Ovary (tissue), 9 donors: Measurements from ENCODE around the gene EXOSC7. TPM values are rescaled to one million over a fixed set of nuclear protein-coding genes. Genes with fewer than 3 reads are reported as not detected.
"Not testable (repeated sequence)": the region's sequence is repeated elsewhere in the genome, so short reads cannot be mapped to it uniquely, and the experiment has no call there.

Experiments
- DNase-seq, 5 donors: peaks; one replicate each; pipeline ENCODE4 v3.0.0-alpha.2; 2019 to 2020
- H3K27ac ChIP-seq, 2 donors: fragments of 200-600 bp; one replicate each; pipeline versions ENCODE4 v1.5.1 to v1.8.0; 2019 to 2022
- H3K27me3 ChIP-seq: fragments of 200-600 bp; one replicate; pipeline ENCODE4 v1.8.0; 2022
- H3K36me3 ChIP-seq: fragments of 200-600 bp; sonication (generic); one replicate; pipeline ENCODE4 v1.5.1; 2019
- H3K4me1 ChIP-seq: one replicate; pipeline ENCODE4 v1.8.1; 2013; ENCODE audit warnings: mild to moderate bottlenecking, moderate library complexity; ENCODE audit not compliant: insufficient read depth
- H3K4me3 ChIP-seq: fragments of 200-600 bp; sonication (generic); one replicate; pipeline ENCODE4 v1.5.1; 2017
- H3K9me3 ChIP-seq, 2 donors: fragments of 200-600 bp in 1 of 2; sonication (generic) in 1 of 2; one replicate each; pipeline versions ENCODE4 v1.5.1 to v1.8.1; 2013 to 2019; ENCODE audit warnings: mild to moderate bottlenecking in 1 of 2, moderate library complexity in 1 of 2
- CTCF ChIP-seq, 3 donors: fragments of 450-650 bp in 2 of 3; fragments of 200-600 bp in 1 of 3; IDR thresholded peaks; one replicate each; pipeline versions ENCODE4 v1.5.1 to v1.8.0; 2016 to 2022; ENCODE audit warnings: antibody characterized with exemption in 3 of 3, mild to moderate bottlenecking in 1 of 3
- EP300 ChIP-seq: sonication (generic); formaldehyde crosslinking; IDR thresholded peaks from one replicate; pipeline ENCODE4 v1.6.1; 2017; ENCODE audit warnings: antibody characterized with exemption
- POLR2A ChIP-seq: fragments of 450-650 bp; IDR thresholded peaks from one replicate; pipeline ENCODE4 v1.6.1; 2017; ENCODE audit warnings: antibody characterized with exemption, mild to moderate bottlenecking, moderate library complexity
- WGBS, 3 donors: extraction: QIAGEN DNeasy Blood & Tissue Kit in 1 of 3; methylation state at CpG; one replicate each; pipeline versions ENCODE4 v1.1.5 to v1.1.7; 2013 to 2017; 5-methylcytosine and 5-hydroxymethylcytosine counted together
- intact Hi-C, 4 donors: fragments of 100-400 bp; cut with DNase I; formaldehyde crosslinking; loops; one replicate each; pipeline versions ENCODE4 v1.11.0 to v1.15.1; 2022 to 2023
- polyA plus RNA-seq, 2 donors: library from polyadenylated mRNA; stranded (reverse); fragments of 200-250 nt in 1 of 2; fragments of 350-450 nt in 1 of 2; fragmentation: Illumina TruSeq in 1 of 2; extraction: RNeasy Lipid Tissue Mini Kit (QIAGEN cat#74804) in 1 of 2; gene quantifications; one replicate each; pipeline ENCODE4 v1.2.3, GENCODE V29; 2013 to 2014
- total RNA-seq, 7 donors: library from RNA; depleted of rRNA in 2 of 7; stranded (reverse); fragments of >200 nt in 2 of 7; fragmentation: NEBNext Ultra II Directional in 3 of 7; extraction: Animal tissue kit (Norgen Biotek cat#: 25700) in 3 of 7; gene quantifications; one replicate each; pipeline versions ENCODE4 v1.1.0 to v1.2.4, GENCODE V29; 2016 to 2023
- donor health status: DM: no; HTN: no; CAD: no; lungs with moderate emphysema.
- donor health status: DM: no; HTN: no; CAD: no.
- donor health status: Bipolar disorder and iron deficiency.
- donor health status: DM: yes; HTN: yes; CAD: no.
- donor health status: DM: no; HTN: no; CAD: no.
- donor health status: DM: yes; HTN: yes; CAD: no.

EXOSC7 gene
- total and polyA plus RNA-seq, 9 donors, result 28.3 to 39.3 (median 35.4) TPM

- Histone ChIP-seq H3K36me3 (no peaks in the 10 kb centered on the region), H3K4me1 (no peaks in the 10 kb centered on the region), H3K9me3 (no peaks in the 10 kb centered on the region), H3K27ac (no peak overlapping the region), H3K4me3 (no peak overlapping the region), H3K27me3 (no peaks in the 10 kb centered on the region)
- TF ChIP-seq POLR2A, result no peak
- no peak for TF ChIP-seq EP300
- no peak for TF ChIP-seq CTCF (IDR thresholded peaks at IDR 0.05)
- 83 to 91% (median 87%) methylated on average over 9 of the region's 9 CpGs for WGBS, 3 donors
- intact Hi-C loops, result no loop called here
- DNase-seq, result no peak
Measured at GRCh38 chr3:44942202-44942921, 33.7 kb upstream of the EXOSC7 start.

GRCh38 chr3:44948239-44948638, 27.8 kb upstream of the EXOSC7 start:
- Histone ChIP-seq H3K9me3 (no peaks in the 10 kb centered on the region), H3K4me1 (no peaks in the 10 kb centered on the region), H3K36me3 (no peaks in the 10 kb centered on the region), H3K27me3 (no peaks in the 10 kb centered on the region), H3K4me3 (no peak overlapping the region), H3K27ac (no peak overlapping the region)
- DNase-seq, result no peak
- TF ChIP-seq CTCF (IDR thresholded peaks at IDR 0.05) (no peak), EP300 (no peak), POLR2A (no peak)
- intact Hi-C loops, result no loop called here
- 92 to 98% (median 95%) methylated on average over 3 of the region's 3 CpGs for WGBS, 3 donors

- H3K4me1 ChIP-seq, H3K9me3 ChIP-seq, H3K4me3 ChIP-seq, DNase-seq, H3K36me3 ChIP-seq, intact Hi-C loops, H3K27me3 ChIP-seq, H3K27ac ChIP-seq: not testable (repeated sequence)
- WGBS, 3 donors, result 95 to 99% (median 97%) methylated on average over 4 of the region's 4 CpGs
Measured at GRCh38 chr3:44949770-44950169, 26.3 kb upstream of the EXOSC7 start.

- intact Hi-C loops, result no loop called here
- Histone ChIP-seq H3K27me3 (no peaks in the 10 kb centered on the region), H3K9me3 (no peaks in the 10 kb centered on the region), H3K36me3 (no peaks in the 10 kb centered on the region), H3K27ac (no peak overlapping the region), H3K4me1 (no peaks in the 10 kb centered on the region), H3K4me3 (no peak overlapping the region)
- DNase-seq, result no peak
- no peak for TF ChIP-seq EP300
- TF ChIP-seq POLR2A, result no peak
- no peak for TF ChIP-seq CTCF (IDR thresholded peaks at IDR 0.05)
- 79 to 86% (median 80%) methylated on average over 2 of the region's 2 CpGs for WGBS, 3 donors
Measured at GRCh38 chr3:44950275-44950734, 25.7 kb upstream of the EXOSC7 start.

GRCh38 chr3:44952689-44953088, 23.4 kb upstream of the EXOSC7 start:
- Histone ChIP-seq H3K27me3 (no peaks in the 10 kb centered on the region), H3K4me3 (no peak overlapping the region), H3K4me1 (no peaks in the 10 kb centered on the region), H3K9me3 (no peaks in the 10 kb centered on the region), H3K36me3 (no peaks in the 10 kb centered on the region), H3K27ac (no peak overlapping the region)
- 96 to 98% (median 97%) methylated on average over 3 of the region's 3 CpGs for WGBS, 3 donors
- no peak for TF ChIP-seq EP300
- no peak for TF ChIP-seq POLR2A
- TF ChIP-seq CTCF (IDR thresholded peaks at IDR 0.05), result no peak
- intact Hi-C loops, result no loop called here
- no peak for DNase-seq
